LNCaP clone FGC (cell line): ENCODE measurements around the gene CFAP77.

ENCODE experiments used
- DNase-seq: peaks from one replicate; pipeline ENCODE4 v3.0.0-alpha.2; 2011; ENCODE audit warnings: low read depth
- H3K4me3 ChIP-seq: 2 replicates; pipeline ENCODE4 v1.5.1; 2011; ENCODE audit warnings: mild to moderate bottlenecking, low read depth, low read length, control low read depth
- CTCF ChIP-seq: IDR thresholded peaks from 2 replicates; pipeline ENCODE4 v1.5.1; 2012; ENCODE audit warnings: mild to moderate bottlenecking; ENCODE audit not compliant: control insufficient read depth, insufficient read depth; ENCODE audit errors: extremely low read depth

The CFAP77 gene

GRCh38 chr9:132514011-132514744 is 104.2 kb downstream of the CFAP77 start:
- H3K4me3 ChIP-seq, result no peak overlapping the region
- DNase-seq, result no peak
- no peak for TF ChIP-seq CTCF

- H3K4me3 ChIP-seq, result no peak overlapping the region
- DNase-seq, result no peak
- no peak for TF ChIP-seq CTCF
These were observed 104.8 kb downstream of the CFAP77 start for GRCh38 chr9:132514821-132515220.

- no peak for DNase-seq
- no peak overlapping the region for H3K4me3 ChIP-seq
- TF ChIP-seq CTCF, result no peak
These were observed 106.3 kb downstream of the CFAP77 start for GRCh38 chr9:132516301-132516700.

- TF ChIP-seq CTCF, result no peak
- H3K4me3 ChIP-seq, result no peak overlapping the region
- no peak for DNase-seq
These were observed 106.9 kb downstream of the CFAP77 start for GRCh38 chr9:132516911-132517310.

GRCh38 chr9:132517815-132518550 is 108.0 kb downstream of the CFAP77 start:
- H3K4me3 ChIP-seq, result no peak overlapping the region
- no peak for TF ChIP-seq CTCF
- no peak for DNase-seq

GRCh38 chr9:132518626-132519025 is 108.6 kb downstream of the CFAP77 start:
- no peak overlapping the region for H3K4me3 ChIP-seq
- no peak for TF ChIP-seq CTCF
- no peak for DNase-seq

GRCh38 chr9:132519033-132519432 is 109.0 kb downstream of the CFAP77 start:
- TF ChIP-seq CTCF, result no peak

More at GRCh38 chr9:132519033-132519432, 109.0 kb downstream of the CFAP77 start:
- H3K4me3 ChIP-seq, result no peak overlapping the region
- DNase-seq, result no peak
